AG09319 (cell line): ENCODE data around the gene NUDT2.
A peak's percentile ranks its signal among the peaks of the same experiment; 100 is the strongest.
"Not testable (repeated sequence)": the region's sequence is repeated elsewhere in the genome, so short reads cannot be mapped to it uniquely, and the experiment has no call there.

Experiments used
- DNase-seq: peaks from one replicate; pipeline ENCODE4 v3.0.0-alpha.2; 2010; ENCODE audit warnings: low read depth; ENCODE audit errors: extremely low read depth
- TF ChIP-seq, protein P1 (sequence below): IDR thresholded peaks from 2 replicates; pipeline ENCODE4 v1.5.1; 2011; ENCODE audit warnings: low read depth, mild to moderate bottlenecking, inconsistent platforms, low read length, moderate library complexity

NUDT2 gene

DNA sequence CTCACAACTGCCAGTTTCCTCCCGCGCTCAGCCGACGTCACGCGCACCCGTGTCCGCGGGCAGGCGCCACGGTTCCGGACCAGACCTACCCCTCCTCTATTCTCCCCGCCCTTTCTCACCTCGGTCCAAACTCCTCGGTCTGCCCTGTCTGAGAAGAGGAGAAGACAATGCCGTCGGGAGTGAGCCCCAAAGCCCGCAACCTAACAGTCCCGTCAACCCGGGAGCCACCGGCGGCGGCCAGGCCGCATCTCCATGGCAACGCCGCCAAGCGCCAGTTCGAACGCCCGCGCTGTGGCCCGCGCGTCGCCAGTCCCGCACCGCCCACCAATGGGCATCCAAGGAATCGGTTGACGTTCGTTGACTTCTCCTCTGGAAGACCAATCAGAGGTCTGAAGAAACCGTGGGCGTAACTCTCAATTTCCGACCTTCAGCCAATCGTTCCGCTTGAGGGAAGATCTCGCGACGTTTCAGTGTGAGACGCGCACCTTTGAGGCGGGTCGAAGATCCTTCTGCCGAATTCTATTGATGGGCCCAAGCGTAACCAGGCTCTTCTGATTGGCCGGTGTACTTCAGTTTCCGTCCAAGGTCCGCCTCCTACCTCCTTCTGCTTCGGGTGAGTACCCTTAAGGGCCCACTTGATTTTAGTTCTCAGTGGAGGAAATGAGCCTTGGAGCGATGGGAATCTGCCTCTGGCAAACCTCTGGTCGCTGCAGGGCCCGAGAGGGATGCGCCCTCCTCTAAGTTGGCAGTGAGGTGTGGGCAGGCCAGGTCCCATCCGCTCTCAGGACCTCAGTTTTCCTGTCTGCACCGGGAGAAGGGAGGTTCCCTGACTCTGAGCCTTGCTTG lies at the start of gene NUDT2, which contains the start of gene KIF24:
TSS of gene NUDT2 (plus strand) at position 583 of the 846 bp plus-strand sequence. CDS start 9,471 bp downstream, outside the sequence.
TSS of gene KIF24 (minus strand) at position 282 of the 846 bp plus-strand sequence. CDS start 17,922 bp downstream, outside the sequence.
- TF ChIP-seq, protein P1, sequence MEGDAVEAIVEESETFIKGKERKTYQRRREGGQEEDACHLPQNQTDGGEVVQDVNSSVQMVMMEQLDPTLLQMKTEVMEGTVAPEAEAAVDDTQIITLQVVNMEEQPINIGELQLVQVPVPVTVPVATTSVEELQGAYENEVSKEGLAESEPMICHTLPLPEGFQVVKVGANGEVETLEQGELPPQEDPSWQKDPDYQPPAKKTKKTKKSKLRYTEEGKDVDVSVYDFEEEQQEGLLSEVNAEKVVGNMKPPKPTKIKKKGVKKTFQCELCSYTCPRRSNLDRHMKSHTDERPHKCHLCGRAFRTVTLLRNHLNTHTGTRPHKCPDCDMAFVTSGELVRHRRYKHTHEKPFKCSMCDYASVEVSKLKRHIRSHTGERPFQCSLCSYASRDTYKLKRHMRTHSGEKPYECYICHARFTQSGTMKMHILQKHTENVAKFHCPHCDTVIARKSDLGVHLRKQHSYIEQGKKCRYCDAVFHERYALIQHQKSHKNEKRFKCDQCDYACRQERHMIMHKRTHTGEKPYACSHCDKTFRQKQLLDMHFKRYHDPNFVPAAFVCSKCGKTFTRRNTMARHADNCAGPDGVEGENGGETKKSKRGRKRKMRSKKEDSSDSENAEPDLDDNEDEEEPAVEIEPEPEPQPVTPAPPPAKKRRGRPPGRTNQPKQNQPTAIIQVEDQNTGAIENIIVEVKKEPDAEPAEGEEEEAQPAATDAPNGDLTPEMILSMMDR: no peak
- DNase-seq: peak; percentile 99

DNA sequence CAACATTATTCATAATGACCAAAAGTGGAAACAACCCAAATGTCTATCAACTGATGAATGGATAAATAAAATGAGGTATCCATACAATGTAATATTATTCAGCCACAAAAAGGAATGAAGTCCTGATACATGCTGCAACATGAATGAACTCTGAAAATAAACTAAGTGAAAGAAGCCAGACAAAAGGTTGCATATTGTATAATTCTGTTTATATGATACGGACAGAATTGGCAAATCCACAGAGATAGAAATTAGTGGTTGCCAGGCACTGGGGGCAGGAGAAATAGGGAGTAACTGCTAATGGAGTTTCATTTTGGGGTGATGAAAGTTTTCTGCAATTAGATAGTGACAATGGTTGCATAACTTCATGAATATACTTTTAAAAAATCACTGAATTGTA lies 47.3 kb upstream of the NUDT2 start:
- peak; percentile 25 for DNase-seq
- TF ChIP-seq, protein P1: no peak

DNA sequence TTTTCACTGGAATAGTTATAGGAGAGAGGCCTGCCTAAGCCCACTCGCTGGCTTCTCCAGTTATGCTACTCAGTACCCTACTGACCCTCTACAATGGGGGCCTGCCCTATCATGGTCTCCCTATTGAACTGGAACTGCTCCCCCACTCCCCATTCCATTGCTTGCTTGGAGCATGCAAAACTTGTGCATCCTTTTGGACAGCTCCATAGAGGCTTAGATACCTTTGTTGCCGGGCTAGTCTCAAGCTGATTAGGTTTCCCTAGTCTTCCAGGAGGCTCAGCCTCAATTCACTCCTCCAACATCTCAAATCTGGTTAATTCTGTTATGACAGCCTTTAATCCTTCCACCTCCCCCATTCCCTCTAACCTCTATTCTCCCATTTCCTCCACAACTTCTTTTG lies 40.2 kb upstream of the NUDT2 start:
- TF ChIP-seq, protein P1: no peak
- DNase-seq: no peak

DNA sequence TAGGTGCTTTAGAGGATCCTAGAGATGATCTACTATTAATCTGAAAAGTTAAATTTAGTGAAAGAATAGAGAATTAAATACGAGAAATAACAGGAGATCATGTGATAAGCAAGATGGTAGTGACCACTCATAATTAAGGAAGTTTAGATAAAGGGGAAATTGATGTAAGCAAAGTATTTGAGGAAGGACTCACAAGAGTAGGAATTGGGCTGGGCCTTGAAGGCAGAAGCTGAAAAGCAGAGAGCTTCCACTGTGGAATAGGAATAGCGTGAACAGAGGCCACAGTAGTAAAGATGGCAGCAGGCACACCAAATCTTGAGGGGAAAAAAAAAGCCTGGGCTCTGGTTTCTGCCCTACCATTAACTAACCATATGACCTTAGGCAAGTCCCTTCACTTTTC lies 38.3 kb upstream of the NUDT2 start:
- DNase-seq: no peak
- TF ChIP-seq, protein P1: no peak

DNA sequence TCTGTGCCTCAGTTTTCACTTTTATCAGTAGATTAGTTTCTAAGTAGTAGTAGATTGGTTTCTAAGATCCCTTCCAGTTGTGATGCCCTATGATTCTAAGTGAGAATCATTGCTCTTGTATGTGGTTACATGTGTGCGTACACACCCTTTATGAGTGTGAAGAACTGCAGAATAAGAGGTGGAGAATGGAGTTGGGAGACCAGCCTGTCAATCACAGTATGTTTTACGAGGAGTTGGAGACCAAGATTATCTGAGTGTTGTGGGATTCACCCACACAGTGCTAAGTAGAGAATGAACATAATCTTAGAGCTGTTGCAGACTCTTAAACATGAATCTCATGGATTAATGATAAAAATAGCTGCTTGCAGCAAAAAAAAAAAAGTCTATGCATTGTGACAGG lies 37.9 kb upstream of the NUDT2 start:
- TF ChIP-seq, protein P1: no peak
- no peak for DNase-seq

DNA sequence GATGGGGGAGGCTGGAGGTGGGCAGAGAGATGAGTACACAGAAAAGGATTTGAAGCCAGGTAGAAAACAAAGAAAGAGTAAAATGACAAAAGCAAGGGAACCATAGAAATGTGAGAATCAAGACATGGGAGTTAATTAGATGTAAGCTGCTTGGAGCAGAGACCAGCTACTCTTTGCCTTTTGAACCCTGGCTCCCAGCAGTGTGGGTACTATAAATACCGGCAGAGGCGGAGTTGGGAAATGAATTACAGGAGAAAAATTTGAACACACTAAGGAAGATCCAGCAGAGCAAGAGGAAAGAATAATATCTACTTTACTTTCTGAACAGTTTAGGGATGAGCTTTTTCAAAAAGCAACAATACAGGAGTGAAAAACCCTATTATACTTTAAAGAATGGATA lies 36.8 kb upstream of the NUDT2 start:
- TF ChIP-seq, protein P1: no peak

DNA sequence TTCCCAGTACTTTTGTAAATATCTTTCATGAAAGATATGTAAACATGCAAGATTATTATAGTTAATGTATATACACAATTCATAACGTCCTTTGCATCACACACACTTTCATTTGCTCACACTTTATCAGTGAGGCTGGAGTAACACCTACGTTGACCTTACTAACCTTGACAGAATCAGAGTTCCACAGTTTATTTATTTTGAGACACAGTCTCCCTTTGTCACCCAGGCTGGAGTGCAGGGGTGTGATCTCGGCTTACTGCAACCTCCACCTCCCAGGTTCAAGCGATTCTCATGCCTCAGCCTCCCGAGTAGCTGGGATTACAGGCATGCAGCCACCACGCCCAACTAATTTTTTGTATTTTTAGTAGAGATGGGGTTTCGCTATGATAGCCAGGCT lies 28.3 kb upstream of the NUDT2 start:
- DNase-seq: not testable (repeated sequence)

More for the DNA sequence above, 36.8 kb upstream of the NUDT2 start:
- no peak for DNase-seq

DNA sequence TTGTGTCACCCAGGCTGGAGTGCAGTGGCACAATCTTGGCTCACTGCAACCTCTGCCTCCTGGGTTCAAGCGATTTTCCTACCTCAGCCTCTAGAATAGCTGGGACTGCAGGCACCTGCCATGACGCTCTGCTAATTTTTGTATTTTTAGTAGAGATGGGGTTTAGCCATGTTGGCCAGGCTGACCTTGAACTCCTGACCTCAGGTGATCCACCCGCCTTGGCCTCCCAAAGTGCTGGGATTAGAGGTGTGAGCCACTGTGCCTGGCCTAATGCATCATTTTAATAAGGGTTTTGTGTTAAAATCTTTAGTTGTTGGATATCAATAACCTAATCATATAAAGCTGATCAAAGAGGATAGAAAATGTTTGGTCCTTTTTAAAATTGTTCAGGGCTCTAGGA lies 21.1 kb upstream of the NUDT2 start:
- not testable (repeated sequence) for DNase-seq
